Epithelial cell of proximal tubule (primary cell): Measurements from ENCODE around the gene GRIA4. TPM values are rescaled to one million over a fixed set of nuclear protein-coding genes. Genes with fewer than 3 reads are reported as not detected.
A peak's percentile ranks its signal among the peaks of the same experiment; 100 is the strongest.

Source experiments
- DNase-seq: peaks from one replicate; pipeline ENCODE4 v3.0.0-alpha.2; 2011; ENCODE audit warnings: low read depth
- H3K4me3 ChIP-seq: 2 replicates; pipeline ENCODE4 v1.5.1; 2011; ENCODE audit warnings: low read depth, mild to moderate bottlenecking, low read length
- CTCF ChIP-seq: conservative IDR thresholded peaks from 2 replicates; pipeline ENCODE4 v1.5.1; 2012; ENCODE audit warnings: low read depth, mild to moderate bottlenecking, low read length
- total RNA-seq: library from RNA; depleted of rRNA; stranded (reverse); fragments of >200 nt; gene quantifications from 2 replicates; pipeline ENCODE4 v1.2.3, GENCODE V29; 2015

GRIA4 gene
- total RNA-seq, 1 donor from 2014 or later: 0.69 TPM

- TF ChIP-seq CTCF: no peak
- DNase-seq: no peak
- H3K4me3 ChIP-seq: no peak overlapping the region
These were observed 250.2 kb downstream of the GRIA4 start for GRCh38 chr11:105860105-105860504.

GRCh38 chr11:105861225-105861624 lies 251.4 kb downstream of the GRIA4 start:
- peak; percentile 74 for TF ChIP-seq CTCF
- DNase-seq: no peak
- no peak overlapping the region for H3K4me3 ChIP-seq

GRCh38 chr11:105862736-105863367 lies 253.0 kb downstream of the GRIA4 start:
- peak; percentile 76 for TF ChIP-seq CTCF
- no peak for DNase-seq
- no peak overlapping the region for H3K4me3 ChIP-seq

GRCh38 chr11:105863523-105863922 lies 253.7 kb downstream of the GRIA4 start:
- DNase-seq: no peak
- no peak overlapping the region for H3K4me3 ChIP-seq
- TF ChIP-seq CTCF: no peak

GRCh38 chr11:105867742-105868141 lies 257.9 kb downstream of the GRIA4 start:
- no peak overlapping the region for H3K4me3 ChIP-seq
- no peak for TF ChIP-seq CTCF
- DNase-seq: no peak

GRCh38 chr11:105868762-105869285 lies 259.0 kb downstream of the GRIA4 start:
- DNase-seq: no peak
- H3K4me3 ChIP-seq: no peak overlapping the region
- TF ChIP-seq CTCF: no peak

- no peak for DNase-seq
- no peak for TF ChIP-seq CTCF
- H3K4me3 ChIP-seq: no peak overlapping the region
These were observed 260.7 kb downstream of the GRIA4 start for GRCh38 chr11:105870516-105871113.
